Bronchial epithelial cell (primary cell): Measurements from ENCODE around the gene AKAP6. TPM values are rescaled to one million over a fixed set of nuclear protein-coding genes. Genes with fewer than 3 reads are reported as not detected.
A peak's percentile ranks its signal among the peaks of the same experiment; 100 is the strongest.

Experiments used
- DNase-seq: peaks from one replicate; pipeline ENCODE4 v3.0.0-alpha.2; 2010; ENCODE audit warnings: low read depth
- FAIRE-seq: peaks from 2 replicates; lab custom pipeline; 2011; peaks lifted over from hg19 to GRCh38; lab: Jason Lieb, UNC
- H3K27me3 ChIP-seq: 2 replicates; pipeline ENCODE4 v1.5.1; 2011; ENCODE audit warnings: low read length; ENCODE audit not compliant: control insufficient read depth, insufficient read depth
- H3K36me3 ChIP-seq: 2 replicates; pipeline ENCODE4 v1.5.1; 2011; ENCODE audit warnings: low read length; ENCODE audit not compliant: control insufficient read depth, insufficient read depth
- H3K4me3 ChIP-seq: 2 replicates; pipeline ENCODE4 v1.5.1; 2011; ENCODE audit warnings: mild to moderate bottlenecking, low read depth, low read length, control low read depth
- total RNA-seq: library from RNA; depleted of rRNA; stranded (reverse); fragments of >200 nt; gene quantifications from 2 replicates; pipeline ENCODE4 v1.2.1, GENCODE V29; 2014
- TF ChIP-seq, protein P1 (sequence below): IDR thresholded peaks from 2 replicates; pipeline ENCODE4 v1.5.1; 2011; ENCODE audit warnings: mild to moderate bottlenecking, moderate library complexity, low read length, control low read depth, inconsistent platforms; ENCODE audit not compliant: insufficient read depth, severe bottlenecking

AKAP6 gene
- total RNA-seq, 1 donor from 2014 or later = 4.2 TPM

DNA sequence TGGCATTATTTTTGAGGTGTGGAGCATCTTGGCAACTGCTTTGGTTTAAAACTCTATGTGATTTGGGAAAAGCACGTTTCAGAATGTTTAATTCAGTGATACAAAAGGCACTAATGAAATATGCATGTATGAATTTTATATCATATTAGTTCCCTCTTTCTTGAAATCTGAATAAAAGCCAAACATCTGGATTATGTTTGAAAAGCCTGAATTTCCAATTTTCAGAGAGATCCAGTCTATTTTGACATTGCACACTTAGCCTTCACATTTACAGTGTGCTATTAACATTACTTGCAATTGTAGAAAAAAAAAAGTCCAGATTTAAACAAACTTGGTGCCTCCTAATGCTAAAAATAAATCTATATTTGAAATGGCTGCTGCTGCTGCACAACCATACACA lies 390.5 kb downstream of the AKAP6 start:
- H3K36me3 ChIP-seq = no peaks in the 10 kb centered on the region
- no peak overlapping the region for H3K4me3 ChIP-seq
- H3K27me3 ChIP-seq = no peaks in the 10 kb centered on the region
- TF ChIP-seq, protein P1, sequence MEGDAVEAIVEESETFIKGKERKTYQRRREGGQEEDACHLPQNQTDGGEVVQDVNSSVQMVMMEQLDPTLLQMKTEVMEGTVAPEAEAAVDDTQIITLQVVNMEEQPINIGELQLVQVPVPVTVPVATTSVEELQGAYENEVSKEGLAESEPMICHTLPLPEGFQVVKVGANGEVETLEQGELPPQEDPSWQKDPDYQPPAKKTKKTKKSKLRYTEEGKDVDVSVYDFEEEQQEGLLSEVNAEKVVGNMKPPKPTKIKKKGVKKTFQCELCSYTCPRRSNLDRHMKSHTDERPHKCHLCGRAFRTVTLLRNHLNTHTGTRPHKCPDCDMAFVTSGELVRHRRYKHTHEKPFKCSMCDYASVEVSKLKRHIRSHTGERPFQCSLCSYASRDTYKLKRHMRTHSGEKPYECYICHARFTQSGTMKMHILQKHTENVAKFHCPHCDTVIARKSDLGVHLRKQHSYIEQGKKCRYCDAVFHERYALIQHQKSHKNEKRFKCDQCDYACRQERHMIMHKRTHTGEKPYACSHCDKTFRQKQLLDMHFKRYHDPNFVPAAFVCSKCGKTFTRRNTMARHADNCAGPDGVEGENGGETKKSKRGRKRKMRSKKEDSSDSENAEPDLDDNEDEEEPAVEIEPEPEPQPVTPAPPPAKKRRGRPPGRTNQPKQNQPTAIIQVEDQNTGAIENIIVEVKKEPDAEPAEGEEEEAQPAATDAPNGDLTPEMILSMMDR = no peak
- no peak for FAIRE-seq
- DNase-seq = no peak

DNA sequence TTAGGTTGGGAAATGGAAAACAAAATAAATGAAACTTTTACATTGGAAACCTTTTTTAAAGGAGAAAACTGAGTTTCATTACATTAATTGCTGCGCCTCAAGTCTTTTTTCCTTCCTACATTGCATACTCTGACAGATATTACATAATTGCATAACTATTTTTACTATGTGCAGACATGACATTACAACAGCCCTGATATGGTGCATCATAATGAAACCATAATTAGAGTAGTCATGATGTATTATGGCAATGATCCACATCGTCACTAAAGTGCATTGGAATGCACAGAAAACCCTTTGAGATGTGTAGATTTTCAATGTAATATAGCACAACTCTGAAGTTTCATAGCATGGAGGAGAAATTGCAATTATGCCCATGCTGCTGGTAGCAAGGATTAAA lies 391.8 kb downstream of the AKAP6 start:
- no peaks in the 10 kb centered on the region for H3K27me3 ChIP-seq
- TF ChIP-seq, protein P1 = no peak
- no peak for FAIRE-seq
- no peak overlapping the region for H3K4me3 ChIP-seq
- peak; percentile 37 for DNase-seq
- H3K36me3 ChIP-seq = no peaks in the 10 kb centered on the region

DNA sequence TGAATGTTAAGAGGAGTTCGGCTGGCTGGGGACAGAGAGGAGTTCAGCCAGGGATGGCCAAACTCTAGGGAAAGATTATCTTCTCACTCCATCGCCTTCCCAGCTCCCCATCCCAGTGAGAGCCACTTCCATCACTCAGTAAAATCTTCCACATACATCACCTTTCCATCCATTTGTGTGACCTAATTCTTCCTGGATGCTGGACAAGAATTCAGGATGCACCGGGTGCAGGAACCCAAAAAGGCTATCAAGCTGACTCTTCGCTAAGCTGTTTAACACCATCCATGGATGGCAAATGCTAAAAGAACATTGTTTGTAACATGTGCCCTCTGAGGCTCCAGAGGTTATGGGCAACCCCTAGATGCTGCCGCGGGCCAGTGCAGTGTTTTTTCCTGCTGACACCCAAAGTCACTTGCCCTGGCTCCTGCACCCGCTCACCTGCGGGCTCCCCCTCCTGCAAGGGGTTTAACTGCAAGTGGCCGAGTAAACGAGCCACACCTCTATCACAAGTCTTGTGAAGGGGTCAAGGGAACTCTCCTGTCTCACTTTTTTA lies 393.6 kb downstream of the AKAP6 start:
- H3K27me3 ChIP-seq = no peaks in the 10 kb centered on the region
- no peaks in the 10 kb centered on the region for H3K36me3 ChIP-seq
- DNase-seq (no peak), FAIRE-seq (no peak)
- TF ChIP-seq, protein P1 = no peak
- H3K4me3 ChIP-seq = no peak overlapping the region

DNA sequence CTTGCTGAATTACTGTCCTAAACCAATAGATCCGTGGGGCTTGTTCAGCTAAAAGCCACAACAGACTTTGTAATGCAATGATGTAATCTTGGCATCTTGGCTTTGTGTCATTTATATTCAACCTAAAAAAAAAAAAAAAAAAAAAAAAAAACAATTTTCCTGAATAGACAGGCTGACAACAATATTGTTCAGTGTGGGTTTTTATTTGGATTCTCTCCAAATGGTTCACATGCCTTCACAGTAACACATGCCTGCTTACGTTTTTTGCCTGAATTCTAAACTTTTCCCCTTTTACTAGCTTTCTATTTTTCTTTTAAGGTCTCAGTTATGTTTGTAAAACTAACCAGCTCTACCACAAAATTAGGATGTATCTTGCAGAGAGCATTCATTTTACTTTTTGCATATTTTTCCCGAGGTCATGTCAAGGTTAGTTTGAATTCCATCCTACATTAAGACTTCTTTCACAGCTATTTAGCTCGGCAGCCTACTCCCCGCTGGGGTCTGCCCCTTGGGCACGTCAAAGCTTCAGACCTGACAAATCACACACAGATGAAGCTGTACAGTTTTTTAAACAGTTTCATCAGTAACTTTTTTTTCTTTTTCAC lies 395.9 kb downstream of the AKAP6 start:
- H3K4me3 ChIP-seq = no peak overlapping the region
- H3K27me3 ChIP-seq = no peaks in the 10 kb centered on the region
- TF ChIP-seq, protein P1 = no peak
- FAIRE-seq (no peak), DNase-seq (peak; percentile 29)
- no peaks in the 10 kb centered on the region for H3K36me3 ChIP-seq

DNA sequence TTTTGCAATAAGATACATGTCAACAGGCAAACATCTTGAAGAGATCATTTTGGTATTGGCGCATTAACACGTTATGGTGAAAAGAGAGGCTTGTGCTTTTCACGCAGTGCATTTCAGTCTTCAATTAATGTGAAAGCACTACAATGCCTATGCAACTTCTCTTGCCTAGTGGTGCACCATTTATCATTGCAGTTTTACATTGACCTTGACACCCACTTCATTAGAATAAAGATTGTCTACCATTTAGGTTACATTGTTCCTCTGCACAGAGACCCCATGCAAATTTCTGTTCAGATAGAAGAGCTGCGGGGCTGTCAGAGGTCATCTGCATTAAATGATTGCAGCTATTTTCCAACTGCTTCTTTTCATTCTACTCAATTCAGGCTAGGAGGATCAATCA lies 397.4 kb downstream of the AKAP6 start:
- DNase-seq (no peak), FAIRE-seq (no peak)
- Histone ChIP-seq H3K4me3 (no peak overlapping the region), H3K36me3 (no peaks in the 10 kb centered on the region), H3K27me3 (no peaks in the 10 kb centered on the region)
- TF ChIP-seq, protein P1 = no peak

DNA sequence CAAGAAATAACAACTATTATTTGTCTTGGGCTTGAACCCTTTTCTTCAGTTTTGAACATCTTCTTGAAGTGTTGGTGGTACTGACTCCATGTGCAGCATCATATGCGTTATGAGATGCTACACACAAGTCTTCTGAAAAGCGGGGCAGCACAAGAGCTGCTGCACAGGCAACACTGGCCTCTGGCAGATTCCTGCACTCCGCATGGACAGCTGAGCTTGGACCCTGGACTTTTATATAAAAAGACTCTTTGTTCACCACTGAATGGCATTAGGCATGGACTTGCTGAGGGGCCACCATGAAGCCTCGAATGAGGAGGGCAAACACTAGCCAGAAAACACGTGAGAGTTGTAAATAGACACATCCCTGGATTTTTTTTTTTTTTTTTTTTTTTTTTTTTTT lies 398.7 kb downstream of the AKAP6 start:
- Histone ChIP-seq H3K27me3 (no peaks in the 10 kb centered on the region), H3K4me3 (no peak overlapping the region), H3K36me3 (no peaks in the 10 kb centered on the region)
- no peak for DNase-seq
- FAIRE-seq = no peak
- TF ChIP-seq, protein P1 = no peak
